Ovary (tissue), 9 donors: ENCODE results near the gene THUMPD3. TPM values are rescaled to one million over a fixed set of nuclear protein-coding genes. Genes with fewer than 3 reads are reported as not detected.
A peak's percentile ranks its signal among the peaks of the same experiment; 100 is the strongest.

ENCODE experiments used
- DNase-seq, 5 donors: peaks; one replicate each; pipeline ENCODE4 v3.0.0-alpha.2; 2019 to 2020
- H3K27ac ChIP-seq, 2 donors: fragments of 200-600 bp; one replicate each; pipeline versions ENCODE4 v1.5.1 to v1.8.0; 2019 to 2022
- H3K27me3 ChIP-seq: fragments of 200-600 bp; one replicate; pipeline ENCODE4 v1.8.0; 2022
- H3K36me3 ChIP-seq: fragments of 200-600 bp; sonication (generic); one replicate; pipeline ENCODE4 v1.5.1; 2019
- H3K4me1 ChIP-seq: one replicate; pipeline ENCODE4 v1.8.1; 2013; ENCODE audit warnings: mild to moderate bottlenecking, moderate library complexity; ENCODE audit not compliant: insufficient read depth
- H3K4me3 ChIP-seq: fragments of 200-600 bp; sonication (generic); one replicate; pipeline ENCODE4 v1.5.1; 2017
- H3K9me3 ChIP-seq, 2 donors: fragments of 200-600 bp in 1 of 2; sonication (generic) in 1 of 2; one replicate each; pipeline versions ENCODE4 v1.5.1 to v1.8.1; 2013 to 2019; ENCODE audit warnings: mild to moderate bottlenecking in 1 of 2, moderate library complexity in 1 of 2
- EP300 ChIP-seq: sonication (generic); formaldehyde crosslinking; IDR thresholded peaks from one replicate; pipeline ENCODE4 v1.6.1; 2017; ENCODE audit warnings: antibody characterized with exemption
- POLR2A ChIP-seq: fragments of 450-650 bp; IDR thresholded peaks from one replicate; pipeline ENCODE4 v1.6.1; 2017; ENCODE audit warnings: antibody characterized with exemption, mild to moderate bottlenecking, moderate library complexity
- WGBS, 3 donors: extraction: QIAGEN DNeasy Blood & Tissue Kit in 1 of 3; methylation state at CpG; one replicate each; pipeline versions ENCODE4 v1.1.5 to v1.1.7; 2013 to 2017; 5-methylcytosine and 5-hydroxymethylcytosine counted together
- intact Hi-C, 4 donors: fragments of 100-400 bp; cut with DNase I; formaldehyde crosslinking; loops; one replicate each; pipeline versions ENCODE4 v1.11.0 to v1.15.1; 2022 to 2023
- polyA plus RNA-seq, 2 donors: library from polyadenylated mRNA; stranded (reverse); fragments of 200-250 nt in 1 of 2; fragments of 350-450 nt in 1 of 2; fragmentation: Illumina TruSeq in 1 of 2; extraction: RNeasy Lipid Tissue Mini Kit (QIAGEN cat#74804) in 1 of 2; gene quantifications; one replicate each; pipeline ENCODE4 v1.2.3, GENCODE V29; 2013 to 2014
- total RNA-seq, 7 donors: library from RNA; depleted of rRNA in 2 of 7; stranded (reverse); fragments of >200 nt in 2 of 7; fragmentation: NEBNext Ultra II Directional in 3 of 7; extraction: Animal tissue kit (Norgen Biotek cat#: 25700) in 3 of 7; gene quantifications; one replicate each; pipeline versions ENCODE4 v1.1.0 to v1.2.4, GENCODE V29; 2016 to 2023
- TF ChIP-seq, protein P1 (sequence below), 3 donors: fragments of 450-650 bp in 2 of 3; fragments of 200-600 bp in 1 of 3; IDR thresholded peaks; one replicate each; pipeline versions ENCODE4 v1.5.1 to v1.8.0; 2016 to 2022; ENCODE audit warnings: antibody characterized with exemption in 3 of 3, mild to moderate bottlenecking in 1 of 3
- donor health status: DM: no; HTN: no; CAD: no; lungs with moderate emphysema.
- donor health status: DM: no; HTN: no; CAD: no.
- donor health status: Bipolar disorder and iron deficiency.
- donor health status: DM: yes; HTN: yes; CAD: no.
- donor health status: DM: no; HTN: no; CAD: no.
- donor health status: DM: yes; HTN: yes; CAD: no.

THUMPD3 gene
- total and polyA plus RNA-seq, 9 donors = 11.9 to 35.1 (median 25.9) TPM

DNA sequence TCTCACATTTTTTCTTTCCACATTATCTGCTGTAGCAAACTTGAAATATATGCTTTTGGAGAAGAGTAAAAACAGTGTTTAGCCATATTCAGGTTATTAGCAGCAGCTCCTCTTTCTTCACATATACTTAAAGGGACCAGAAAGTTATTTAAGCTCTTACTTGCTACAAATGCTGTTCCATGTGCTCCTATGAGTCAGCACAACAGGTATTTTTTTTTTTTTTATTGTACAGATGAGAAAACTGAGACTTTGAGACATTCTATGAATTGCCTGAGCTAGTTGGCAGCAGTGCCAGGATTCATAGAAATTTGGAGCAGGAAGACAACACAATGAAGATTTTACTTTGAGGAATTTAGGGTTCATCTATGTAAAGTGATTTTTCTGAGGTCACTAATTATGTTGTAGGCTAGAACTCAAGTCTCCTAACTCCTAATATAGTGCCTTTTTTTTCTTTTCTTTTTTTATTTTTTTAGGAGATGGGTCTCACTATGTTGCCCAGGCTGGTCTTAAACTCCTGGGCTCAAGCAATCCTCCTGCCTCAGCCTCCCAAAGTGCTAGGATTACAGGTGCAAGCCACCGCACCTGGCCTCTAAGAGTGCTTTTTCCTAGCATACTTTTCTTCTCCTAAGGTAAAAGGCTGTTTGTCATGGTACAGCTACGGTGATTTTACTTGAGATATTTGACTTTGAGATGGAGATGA lies 58.1 kb downstream of the THUMPD3 start:
- no peak for TF ChIP-seq EP300
- TF ChIP-seq, protein P1, sequence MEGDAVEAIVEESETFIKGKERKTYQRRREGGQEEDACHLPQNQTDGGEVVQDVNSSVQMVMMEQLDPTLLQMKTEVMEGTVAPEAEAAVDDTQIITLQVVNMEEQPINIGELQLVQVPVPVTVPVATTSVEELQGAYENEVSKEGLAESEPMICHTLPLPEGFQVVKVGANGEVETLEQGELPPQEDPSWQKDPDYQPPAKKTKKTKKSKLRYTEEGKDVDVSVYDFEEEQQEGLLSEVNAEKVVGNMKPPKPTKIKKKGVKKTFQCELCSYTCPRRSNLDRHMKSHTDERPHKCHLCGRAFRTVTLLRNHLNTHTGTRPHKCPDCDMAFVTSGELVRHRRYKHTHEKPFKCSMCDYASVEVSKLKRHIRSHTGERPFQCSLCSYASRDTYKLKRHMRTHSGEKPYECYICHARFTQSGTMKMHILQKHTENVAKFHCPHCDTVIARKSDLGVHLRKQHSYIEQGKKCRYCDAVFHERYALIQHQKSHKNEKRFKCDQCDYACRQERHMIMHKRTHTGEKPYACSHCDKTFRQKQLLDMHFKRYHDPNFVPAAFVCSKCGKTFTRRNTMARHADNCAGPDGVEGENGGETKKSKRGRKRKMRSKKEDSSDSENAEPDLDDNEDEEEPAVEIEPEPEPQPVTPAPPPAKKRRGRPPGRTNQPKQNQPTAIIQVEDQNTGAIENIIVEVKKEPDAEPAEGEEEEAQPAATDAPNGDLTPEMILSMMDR (IDR thresholded peaks at IDR 0.05) = no peak
- TF ChIP-seq POLR2A = no peak
- WGBS, 3 donors = 92 to 95% (median 95%) methylated on average over 2 of the region's 2 CpGs
- no peaks in the 10 kb centered on the region for H3K27me3 ChIP-seq
- H3K4me1 ChIP-seq = peaks cover 2% of the 10 kb centered on the region
- no peak overlapping the region for H3K27ac ChIP-seq
- intact Hi-C loops = loop anchor here in 2 of 4 donors (10.0 kb wide), 1 partner anchor 66 kb away; no protein-coding TSS in a partner anchor
- no peak overlapping the region for H3K4me3 ChIP-seq
- H3K9me3 ChIP-seq = no peaks in the 10 kb centered on the region
- H3K36me3 ChIP-seq = no peaks in the 10 kb centered on the region
- DNase-seq = no peak

DNA sequence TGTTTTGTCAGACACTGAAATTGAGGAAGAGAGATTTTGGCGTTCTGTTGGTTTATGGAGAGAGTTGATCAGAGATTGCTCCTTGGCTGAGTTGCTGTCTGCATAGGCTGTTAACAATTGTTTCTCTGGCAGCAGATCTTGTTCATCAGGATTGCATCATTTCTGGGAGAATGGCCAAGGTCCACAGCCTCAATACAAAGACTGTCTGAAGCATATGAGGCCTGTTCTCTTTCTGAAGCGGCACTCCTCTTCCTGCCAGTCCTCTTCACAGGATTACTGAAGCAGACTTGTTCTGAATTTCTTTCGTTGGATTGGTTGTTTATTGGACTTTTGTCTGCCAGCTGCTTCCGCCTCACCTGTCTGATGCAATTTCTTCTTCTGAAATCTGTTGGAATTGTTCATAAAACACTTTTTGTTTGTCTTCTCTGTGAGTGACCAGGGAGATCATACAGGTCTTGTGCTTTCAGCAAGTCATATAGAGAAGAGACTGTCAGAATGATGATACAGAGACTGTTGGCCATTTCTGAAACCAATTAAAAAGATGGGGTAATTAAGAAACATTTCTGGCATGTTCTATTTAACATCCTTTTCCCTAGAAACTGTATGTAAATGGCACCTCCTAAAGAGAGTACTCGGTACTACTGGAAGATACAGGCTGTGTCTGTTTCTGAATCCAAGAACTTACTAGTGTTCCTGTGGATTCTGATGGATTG lies 60.0 kb downstream of the THUMPD3 start:
- no peaks in the 10 kb centered on the region for H3K36me3 ChIP-seq
- WGBS, 3 donors = 5 to 7% (median 6%) methylated on average over 5 of the region's 5 CpGs
- peak; percentile 53 to 91 (median 82) for DNase-seq
- H3K27me3 ChIP-seq = no peaks in the 10 kb centered on the region
- peak overlapping the region in 1 of 2 donors; percentile 44 for H3K27ac ChIP-seq
- no peak overlapping the region for H3K4me3 ChIP-seq
- H3K9me3 ChIP-seq = no peaks in the 10 kb centered on the region
- H3K4me1 ChIP-seq = no peaks in the 10 kb centered on the region
- intact Hi-C loops = loop anchor here in 2 of 4 donors (10.0 kb wide), 1 partner anchor 68 kb away; no protein-coding TSS in a partner anchor
- TF ChIP-seq, protein P1 (IDR thresholded peaks at IDR 0.05) = peak in 2 of 3 donors; percentile 31 to 42
- TF ChIP-seq POLR2A = no peak
- TF ChIP-seq EP300 = no peak

DNA sequence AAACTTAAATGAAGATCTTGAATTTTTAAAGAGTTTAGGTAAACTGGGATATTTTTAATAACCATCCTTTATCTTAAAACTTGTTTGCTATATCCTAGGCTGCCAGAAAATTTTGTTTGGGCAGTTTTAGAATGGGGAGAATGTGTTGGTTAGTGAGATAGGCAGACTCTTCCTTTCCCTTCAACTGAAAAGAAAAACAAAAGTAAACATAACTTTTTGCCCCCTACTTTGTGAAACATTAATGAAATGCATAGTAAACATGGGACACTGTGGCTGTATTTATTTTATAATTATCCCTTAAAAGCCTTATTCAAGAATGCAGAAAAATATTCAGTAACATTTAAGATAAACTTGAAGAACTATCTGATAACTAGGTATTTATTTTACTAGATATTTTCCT lies 65.6 kb downstream of the THUMPD3 start:
- Histone ChIP-seq H3K27me3 (no peaks in the 10 kb centered on the region), H3K27ac (no peak overlapping the region), H3K4me3 (no peak overlapping the region), H3K9me3 (no peaks in the 10 kb centered on the region), H3K36me3 (no peaks in the 10 kb centered on the region), H3K4me1 (peaks cover 2% of the 10 kb centered on the region)
- intact Hi-C loops = loop anchor here in 2 of 4 donors (10.0 kb wide), 1 partner anchor 74 kb away; no protein-coding TSS in a partner anchor
- TF ChIP-seq EP300 = no peak
- TF ChIP-seq POLR2A = no peak
- TF ChIP-seq, protein P1 (IDR thresholded peaks at IDR 0.05) = no peak
- DNase-seq = no peak

DNA sequence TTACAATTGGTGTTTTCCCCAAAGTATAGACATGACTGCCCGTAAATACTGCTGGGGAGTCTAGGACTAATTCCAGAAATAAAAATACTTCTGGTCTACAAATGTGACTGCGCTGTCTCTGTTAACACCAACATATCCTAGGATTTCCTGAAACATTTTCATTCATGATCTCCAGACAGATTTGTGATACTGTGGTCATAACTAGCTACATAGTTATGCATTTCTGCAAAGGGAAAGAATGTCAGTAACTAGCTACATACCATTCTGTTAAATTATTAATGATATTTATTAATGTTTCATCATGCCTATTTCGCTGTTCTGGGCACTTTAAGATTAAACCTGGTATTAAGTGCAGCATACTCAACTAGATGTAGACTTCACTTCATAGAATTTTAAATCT lies 67.9 kb downstream of the THUMPD3 start:
- Histone ChIP-seq H3K4me3 (no peak overlapping the region), H3K27me3 (no peaks in the 10 kb centered on the region), H3K27ac (no peak overlapping the region), H3K9me3 (no peaks in the 10 kb centered on the region), H3K4me1 (peaks cover 5% of the 10 kb centered on the region), H3K36me3 (no peaks in the 10 kb centered on the region)
- TF ChIP-seq EP300 (no peak), POLR2A (no peak)
- TF ChIP-seq, protein P1 (IDR thresholded peaks at IDR 0.05) = no peak
- DNase-seq = no peak
- intact Hi-C loops = loop anchor here in 1 of 4 donors (10.0 kb wide), 1 partner anchor 46 kb away; no protein-coding TSS in a partner anchor
- 92 to 95% (median 94%) methylated on average over 3 of the region's 3 CpGs for WGBS, 3 donors
